Measurements from ENCODE around the gene FAR1.

Gene FAR1

GRCh38 chr11:13781153-13781552 is 112.7 kb downstream of the FAR1 start:
- H3K4me3 ChIP-seq (replicated peaks; ENCODE audit: low read depth, low read length), result no peak overlapping the region
- TF ChIP-seq, protein P1, sequence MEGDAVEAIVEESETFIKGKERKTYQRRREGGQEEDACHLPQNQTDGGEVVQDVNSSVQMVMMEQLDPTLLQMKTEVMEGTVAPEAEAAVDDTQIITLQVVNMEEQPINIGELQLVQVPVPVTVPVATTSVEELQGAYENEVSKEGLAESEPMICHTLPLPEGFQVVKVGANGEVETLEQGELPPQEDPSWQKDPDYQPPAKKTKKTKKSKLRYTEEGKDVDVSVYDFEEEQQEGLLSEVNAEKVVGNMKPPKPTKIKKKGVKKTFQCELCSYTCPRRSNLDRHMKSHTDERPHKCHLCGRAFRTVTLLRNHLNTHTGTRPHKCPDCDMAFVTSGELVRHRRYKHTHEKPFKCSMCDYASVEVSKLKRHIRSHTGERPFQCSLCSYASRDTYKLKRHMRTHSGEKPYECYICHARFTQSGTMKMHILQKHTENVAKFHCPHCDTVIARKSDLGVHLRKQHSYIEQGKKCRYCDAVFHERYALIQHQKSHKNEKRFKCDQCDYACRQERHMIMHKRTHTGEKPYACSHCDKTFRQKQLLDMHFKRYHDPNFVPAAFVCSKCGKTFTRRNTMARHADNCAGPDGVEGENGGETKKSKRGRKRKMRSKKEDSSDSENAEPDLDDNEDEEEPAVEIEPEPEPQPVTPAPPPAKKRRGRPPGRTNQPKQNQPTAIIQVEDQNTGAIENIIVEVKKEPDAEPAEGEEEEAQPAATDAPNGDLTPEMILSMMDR (IDR thresholded peaks at IDR 0.05; ENCODE audit: low read length, missing control alignments), result no peak
- DNase-seq (ENCODE audit: low read depth), result no peak
